VCaP (cell line): ENCODE results near the gene SPACA4.

ENCODE experiments used
- H3K27ac ChIP-seq: fragments of 450-650 bp; 2 replicates; pipeline ENCODE4 v1.5.1; 2017
- TF ChIP-seq, protein P1 (sequence below): fragments of 450-650 bp; conservative IDR thresholded peaks from 2 replicates; pipeline ENCODE4 v1.5.1; 2017; ENCODE audit warnings: mild to moderate bottlenecking, moderate library complexity

Gene SPACA4

DNA sequence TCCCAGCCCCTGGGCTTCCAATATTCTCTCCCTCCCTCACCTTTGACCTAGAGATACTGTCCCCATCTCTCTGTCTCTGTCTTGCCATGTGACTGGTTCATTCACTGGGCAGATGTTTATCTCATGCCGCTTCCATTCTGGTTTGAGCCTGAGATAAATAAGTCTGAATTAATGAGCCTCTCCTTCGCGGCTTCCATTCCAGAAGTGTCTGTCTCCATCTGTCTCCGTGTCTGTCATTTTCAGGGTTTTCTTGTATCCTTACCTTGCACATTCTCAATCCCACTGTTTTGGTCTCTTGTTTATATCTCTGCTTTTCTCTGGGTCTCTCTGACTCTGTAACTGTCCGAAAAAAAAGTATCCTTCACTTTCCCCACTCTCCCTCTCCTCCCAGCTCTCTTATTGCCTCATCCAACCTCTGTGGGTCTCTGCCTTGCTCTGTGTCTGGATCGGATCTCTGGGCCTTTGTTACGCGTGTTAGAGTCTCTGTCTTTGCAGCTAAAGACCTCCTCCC lies 17.1 kb downstream of the SPACA4 start:
- peak overlapping the region; percentile 90 for H3K27ac ChIP-seq
- TF ChIP-seq, protein P1, sequence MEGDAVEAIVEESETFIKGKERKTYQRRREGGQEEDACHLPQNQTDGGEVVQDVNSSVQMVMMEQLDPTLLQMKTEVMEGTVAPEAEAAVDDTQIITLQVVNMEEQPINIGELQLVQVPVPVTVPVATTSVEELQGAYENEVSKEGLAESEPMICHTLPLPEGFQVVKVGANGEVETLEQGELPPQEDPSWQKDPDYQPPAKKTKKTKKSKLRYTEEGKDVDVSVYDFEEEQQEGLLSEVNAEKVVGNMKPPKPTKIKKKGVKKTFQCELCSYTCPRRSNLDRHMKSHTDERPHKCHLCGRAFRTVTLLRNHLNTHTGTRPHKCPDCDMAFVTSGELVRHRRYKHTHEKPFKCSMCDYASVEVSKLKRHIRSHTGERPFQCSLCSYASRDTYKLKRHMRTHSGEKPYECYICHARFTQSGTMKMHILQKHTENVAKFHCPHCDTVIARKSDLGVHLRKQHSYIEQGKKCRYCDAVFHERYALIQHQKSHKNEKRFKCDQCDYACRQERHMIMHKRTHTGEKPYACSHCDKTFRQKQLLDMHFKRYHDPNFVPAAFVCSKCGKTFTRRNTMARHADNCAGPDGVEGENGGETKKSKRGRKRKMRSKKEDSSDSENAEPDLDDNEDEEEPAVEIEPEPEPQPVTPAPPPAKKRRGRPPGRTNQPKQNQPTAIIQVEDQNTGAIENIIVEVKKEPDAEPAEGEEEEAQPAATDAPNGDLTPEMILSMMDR: no peak

DNA sequence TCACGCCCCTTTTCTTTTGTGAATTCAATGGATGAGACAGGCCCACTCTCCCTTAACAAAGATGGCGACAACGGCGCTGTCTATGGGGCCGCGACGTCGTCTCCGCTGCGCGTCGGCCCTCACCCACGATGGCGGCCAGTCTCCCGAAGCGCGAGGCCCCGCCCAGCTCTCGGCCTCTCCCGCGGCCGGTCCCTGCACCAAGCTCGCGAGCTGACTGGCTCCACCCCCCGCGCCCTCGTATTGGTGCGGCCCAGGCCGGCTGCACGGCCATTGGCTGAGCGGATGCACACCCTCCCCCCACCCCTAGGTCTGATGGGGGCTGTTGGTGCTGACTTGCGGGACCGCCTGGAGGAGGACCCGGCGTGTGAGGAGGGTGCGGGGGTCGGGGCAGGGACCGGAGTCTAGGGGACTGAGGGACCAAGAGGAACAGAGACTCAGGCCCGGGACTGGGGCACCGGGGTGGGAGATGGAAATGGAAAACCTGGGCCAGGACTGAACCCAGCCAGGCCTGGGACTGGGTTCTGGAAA lies 17.6 kb downstream of the SPACA4 start:
- TF ChIP-seq, protein P1: no peak
- H3K27ac ChIP-seq: peak overlapping the region; percentile 90

DNA sequence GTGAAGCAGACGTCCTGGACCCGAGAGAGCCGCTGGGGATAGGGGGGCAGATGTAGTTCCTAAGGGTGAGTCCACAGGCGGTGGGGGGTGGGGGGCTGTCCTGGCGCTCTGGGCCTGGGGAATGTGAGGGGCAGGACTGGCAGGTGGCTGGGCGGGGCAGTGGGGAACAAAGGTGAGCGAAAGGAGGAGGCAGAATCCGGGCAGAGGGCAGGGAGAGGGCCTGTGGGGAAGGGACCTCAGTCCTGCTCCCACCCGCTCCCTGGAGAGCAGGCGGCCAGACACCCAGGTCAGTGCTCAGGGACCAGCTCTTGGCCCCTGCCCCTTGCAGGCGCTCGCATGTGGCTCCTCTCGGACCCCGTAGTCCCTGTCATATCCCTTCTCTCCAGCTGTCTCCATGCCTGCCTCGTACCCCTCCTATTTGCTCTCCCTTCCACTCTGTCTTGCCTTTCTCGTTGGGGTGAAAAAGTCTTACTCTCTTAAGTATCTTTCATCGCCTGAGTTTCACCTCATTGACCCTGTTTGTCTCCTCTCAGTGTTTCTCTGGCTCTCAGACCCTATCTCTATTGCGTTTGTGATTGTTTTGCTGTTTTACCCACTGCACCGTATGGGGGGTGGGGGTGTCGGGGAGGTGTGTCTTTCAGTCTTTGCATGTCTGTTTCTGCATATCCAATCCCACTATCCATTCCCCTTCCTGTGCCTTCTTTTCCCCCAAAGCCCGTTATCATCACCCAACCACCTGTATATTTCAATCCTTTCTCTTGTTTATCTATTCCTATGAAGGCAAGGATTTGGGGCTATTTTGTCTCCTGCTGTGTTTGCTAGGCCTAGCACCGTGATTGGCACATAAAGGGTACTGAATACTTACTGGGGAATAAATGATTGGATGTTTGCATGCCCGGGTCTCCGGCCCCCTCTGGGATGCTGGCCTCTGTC lies 18.5 kb downstream of the SPACA4 start:
- peak overlapping the region; percentile 90 for H3K27ac ChIP-seq

DNA sequence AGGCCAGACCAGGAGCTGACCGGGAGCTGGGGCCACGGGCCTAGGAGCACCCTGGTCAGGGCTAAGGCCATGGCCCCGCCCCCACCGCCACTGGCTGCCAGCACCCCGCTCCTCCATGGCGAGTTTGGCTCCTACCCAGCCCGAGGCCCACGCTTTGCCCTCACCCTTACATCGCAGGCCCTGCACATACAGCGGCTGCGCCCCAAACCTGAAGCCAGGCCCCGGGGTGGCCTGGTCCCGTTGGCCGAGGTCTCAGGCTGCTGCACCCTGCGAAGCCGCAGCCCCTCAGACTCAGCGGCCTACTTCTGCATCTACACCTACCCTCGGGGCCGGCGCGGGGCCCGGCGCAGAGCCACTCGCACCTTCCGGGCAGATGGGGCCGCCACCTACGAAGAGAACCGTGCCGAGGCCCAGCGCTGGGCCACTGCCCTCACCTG lies 19.4 kb downstream of the SPACA4 start:
- peak overlapping the region; percentile 90; the same call in 1 of the 2 replicates for H3K27ac ChIP-seq
- TF ChIP-seq, protein P1: no peak

More for the DNA sequence above, 18.5 kb downstream of the SPACA4 start:
- TF ChIP-seq, protein P1: no peak

DNA sequence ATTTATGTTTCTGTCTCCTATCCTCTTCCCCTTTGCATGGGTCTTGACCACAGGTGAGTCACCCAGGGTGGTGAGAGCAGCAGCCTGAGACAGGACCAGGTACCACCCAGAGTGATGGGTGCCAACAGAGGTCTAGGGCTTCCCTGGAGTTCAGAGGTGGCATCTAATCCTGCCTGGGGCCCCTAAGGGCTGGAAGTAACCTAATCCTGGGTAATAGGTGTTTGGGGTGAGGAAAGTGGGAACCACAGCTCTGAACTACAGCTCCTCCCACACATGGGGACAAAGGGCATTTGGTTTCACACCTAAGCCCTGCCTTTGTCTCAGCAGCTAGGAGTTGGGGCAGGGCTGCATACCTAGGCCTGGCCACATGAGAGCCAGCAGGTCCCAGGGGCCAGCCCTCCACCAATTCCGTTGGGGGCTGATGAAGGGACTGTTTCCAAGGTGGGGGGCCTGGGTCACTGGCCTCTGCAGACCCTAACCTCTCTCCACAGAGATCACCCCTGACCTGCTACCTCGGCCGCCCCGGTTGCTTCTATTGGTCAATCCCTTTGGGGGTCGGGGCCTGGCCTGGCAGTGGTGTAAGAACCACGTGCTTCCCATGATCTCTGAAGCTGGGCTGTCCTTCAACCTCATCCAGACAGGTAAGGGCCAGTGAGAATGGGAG lies 20.8 kb downstream of the SPACA4 start:
- TF ChIP-seq, protein P1: no peak
- H3K27ac ChIP-seq: no peak overlapping the region

DNA sequence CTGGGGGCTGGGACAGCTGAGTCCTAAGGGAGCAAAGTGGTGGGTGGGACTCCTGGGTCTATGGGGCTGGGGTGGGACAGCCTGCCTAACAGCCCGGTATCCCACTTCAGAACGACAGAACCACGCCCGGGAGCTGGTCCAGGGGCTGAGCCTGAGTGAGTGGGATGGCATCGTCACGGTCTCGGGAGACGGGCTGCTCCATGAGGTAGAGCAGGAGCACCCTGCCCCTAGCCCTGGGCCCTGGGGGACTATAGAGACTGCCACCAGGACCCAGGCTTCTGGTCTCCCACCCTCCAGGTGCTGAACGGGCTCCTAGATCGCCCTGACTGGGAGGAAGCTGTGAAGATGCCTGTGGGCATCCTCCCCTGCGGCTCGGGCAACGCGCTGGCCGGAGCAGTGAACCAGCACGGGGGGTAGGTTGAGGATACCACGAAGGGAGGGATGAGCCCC lies 21.3 kb downstream of the SPACA4 start:
- no peak overlapping the region for H3K27ac ChIP-seq
- TF ChIP-seq, protein P1: no peak
